ENCODE measurements around the gene YWHAH. TPM values are rescaled to one million over a fixed set of nuclear protein-coding genes. Genes with fewer than 3 reads are reported as not detected.

Gene YWHAH
- total and polyA plus RNA-seq, 2 of the 4 experiments (the other 2 are of a cell fraction), result 147 to 173 TPM

GRCh38 chr22:31948002-31948401 lies 3.7 kb downstream of the YWHAH start:
- H3K23ac ChIP-seq (ENCODE audit: low read depth, low read length), result no peak overlapping the region
- peaks cover 11% of the 10 kb centered on the region for H3K36me3 ChIP-seq (ENCODE audit: control insufficient read depth, insufficient read depth, low read length)
- H3K14ac ChIP-seq (replicated peaks; ENCODE audit: low read depth, low read length), result no peak overlapping the region
- no peak overlapping the region for H3K18ac ChIP-seq (ENCODE audit: low read depth, low read length)
- H3K9me3 ChIP-seq (ENCODE audit: control insufficient read depth, insufficient read depth, low read length), result no peaks in the 10 kb centered on the region
- peaks cover 26% of the 10 kb centered on the region for H3K9me1 ChIP-seq (ENCODE audit: insufficient read depth, low read length)
- H2BK5ac ChIP-seq (ENCODE audit: low read depth, low read length, poor library complexity, severe bottlenecking), result no peak overlapping the region
- intact Hi-C loops (cut with micrococcal nuclease), result no loop called here
- POLR2A ChIA-PET (ENCODE audit: unreplicated experiment), result no interaction called here
- ATAC-seq (ENCODE audit: low read depth), result no peak
- H3K4me1 ChIP-seq (ENCODE audit: control insufficient read depth, insufficient read depth, low read length), result peaks cover 24% of the 10 kb centered on the region
- no peak overlapping the region for H4K8ac ChIP-seq (ENCODE audit: low read depth in 2 of 2, low read length in 2 of 2)
- H4K5ac ChIP-seq (ENCODE audit: low read depth, low read length), result no peak overlapping the region
- no peak overlapping the region for H4K91ac ChIP-seq (ENCODE audit: insufficient read depth, low read depth, low read length)
- no peak overlapping the region for H2AK5ac ChIP-seq (ENCODE audit: low read depth, low read length)
- no peak overlapping the region for H2BK20ac ChIP-seq (ENCODE audit: low read depth, low read length)
- BruUV-seq (replicated peaks), result no TSS peak
- TF ChIP-seq POLR2A (IDR thresholded peaks at IDR 0.05; ENCODE audit: low read depth, low read length) (no peak), ELK1 (IDR thresholded peaks at IDR 0.05; ENCODE audit: borderline replicate concordance, low read depth, low read length) (no peak), CTCF (conservative IDR thresholded peaks at IDR 0.05; ENCODE audit: low read depth, low read length) (no peak), MAZ (IDR thresholded peaks at IDR 0.05; ENCODE audit: borderline replicate concordance, low read depth, low read length) (no peak), MXI1 (IDR thresholded peaks at IDR 0.05; ENCODE audit: borderline replicate concordance, low read depth, low read length) (no peak), NFE2L2 (IDR thresholded peaks at IDR 0.05; ENCODE audit: low read depth, low read length) (no peak), BHLHE40 (IDR thresholded peaks at IDR 0.05; ENCODE audit: low read depth, low read length) (no peak), RAD21 (IDR thresholded peaks at IDR 0.05; ENCODE audit: low read length) (no peak)
- no peak overlapping the region for H3K4me2 ChIP-seq (ENCODE audit: low read depth, low read length)
- no peak overlapping the region for H3K56ac ChIP-seq (ENCODE audit: extremely low read depth, insufficient read depth, low read length)
- H2BK120ac ChIP-seq (ENCODE audit: low read depth, low read length), result no peak overlapping the region
- peaks cover 18 to 62% of the 10 kb centered on the region in 2 experiments; a peak in 3 of 4 replicates for H3K79me1 ChIP-seq (ENCODE audit: low read depth in 1 of 2, low read length in 2 of 2)
- no peak for DNase-seq
- CTCF ChIA-PET, result no interaction called here
- dilution Hi-C loops (cut with HindIII; ENCODE audit: low sequenced_read_pairs, unreplicated experiment), result no loop called here
- no peak overlapping the region for H3K4me3 ChIP-seq (ENCODE audit: insufficient read depth, low read depth, low read length)
- in situ Hi-C loops (cut with MboI; ENCODE audit: low sequenced_read_pairs), result loop anchor here (10.0 kb wide), 1 partner anchor 193 kb away; the partner anchor contains the start of genes DEPDC5 and PRR14L
- H2BK15ac ChIP-seq (ENCODE audit: low read depth, low read length), result no peak overlapping the region
- H4K20me1 ChIP-seq (ENCODE audit: insufficient read depth, low read length), result peaks cover 63% of the 10 kb centered on the region
- no peak overlapping the region for H3K9ac ChIP-seq (ENCODE audit: low read depth, low read length)
- no peaks in the 10 kb centered on the region for H3K27me3 ChIP-seq (ENCODE audit: control insufficient read depth, insufficient read depth, low read length)
- H2AFZ ChIP-seq (replicated peaks; ENCODE audit: low read length, poor library complexity), result no peak overlapping the region
- WGBS, 2 experiments (ENCODE audit: extremely low coverage in 2 of 2, insufficient read length in 1 of 2), result 93% methylated on average over 5 of the region's 8 CpGs; no CpG with 5 or more reads in 1 of the 2 experiments
- no peak overlapping the region for H3K27ac ChIP-seq (ENCODE audit: insufficient read depth, low read length)
- H3K4ac ChIP-seq (ENCODE audit: low read depth, low read length), result no peak overlapping the region
- H2AK9ac ChIP-seq (replicated peaks; ENCODE audit: low read depth, low read length, poor library complexity), result no peak overlapping the region
